Transverse colon (tissue), 4 donors: ENCODE results near the gene BAMBI. TPM values are rescaled to one million over a fixed set of nuclear protein-coding genes. Genes with fewer than 3 reads are reported as not detected.

Source experiments
- DNase-seq: peaks from one replicate; pipeline ENCODE4 v3.0.0-alpha.2; 2019
- H3K27ac ChIP-seq, 4 donors: fragments of 200-600 bp; sonication (generic); 2 replicates each; pipeline ENCODE4 v1.5.1; 2016 to 2018; ENCODE audit warnings: inconsistent platforms in 4 of 4
- H3K27me3 ChIP-seq: fragments of 200-600 bp; sonication (generic); 2 replicates; pipeline ENCODE4 v1.5.1; 2017; ENCODE audit warnings: inconsistent platforms
- H3K36me3 ChIP-seq, 4 donors: fragments of 200-600 bp; sonication (generic); 2 replicates each; pipeline ENCODE4 v1.5.1; 2017 to 2019; ENCODE audit warnings: inconsistent platforms in 4 of 4
- H3K4me1 ChIP-seq, 4 donors: fragments of 200-600 bp; sonication (generic); 2 replicates each; pipeline ENCODE4 v1.5.1; 2017 to 2020; ENCODE audit warnings: inconsistent platforms in 4 of 4
- H3K4me3 ChIP-seq, 4 donors: fragments of 200-600 bp; sonication (generic); 1 replicate in 1 of 4; 2 replicates in 3 of 4; pipeline versions ENCODE4 v1.5.1 to v1.6.1; 2017 to 2019; ENCODE audit warnings: inconsistent platforms in 4 of 4
- H3K9me3 ChIP-seq, 2 donors: fragments of 200-600 bp; sonication (generic); 2 replicates each; pipeline ENCODE4 v1.5.1; 2017 to 2019; ENCODE audit warnings: inconsistent platforms in 2 of 2
- CTCF ChIP-seq, 5 experiments: fragments of 200-600 bp in 3 of 5; fragments of 450-650 bp in 2 of 5; sonication (generic) in 3 of 5; IDR thresholded peaks; 1 replicate in 2 of 5; 2 replicates in 3 of 5; pipeline ENCODE4 v1.5.1; 2016 to 2017; ENCODE audit warnings: antibody characterized with exemption in 5 of 5, inconsistent platforms in 3 of 5, mild to moderate bottlenecking in 2 of 5, moderate library complexity in 1 of 5
- EP300 ChIP-seq: sonication (generic); formaldehyde crosslinking; IDR thresholded peaks from one replicate; pipeline ENCODE4 v1.6.1; 2017; ENCODE audit warnings: antibody characterized with exemption, low read depth
- POLR2A ChIP-seq: fragments of 450-650 bp; IDR thresholded peaks from one replicate; pipeline ENCODE4 v1.6.1; 2016; ENCODE audit warnings: antibody characterized with exemption, mild to moderate bottlenecking, moderate library complexity
- POLR2AphosphoS5 ChIP-seq, 3 donors: sonication (generic); formaldehyde crosslinking; IDR thresholded peaks; one replicate each; pipeline ENCODE4 v1.6.1; 2016; ENCODE audit warnings: antibody characterized with exemption in 3 of 3
- WGBS, 2 donors: methylation state at CpG; one replicate each; pipeline ENCODE4 v1.1.5; 2018; ENCODE audit warnings: low coverage in 1 of 2; 5-methylcytosine and 5-hydroxymethylcytosine counted together
- in situ Hi-C, 4 donors: fragments of 200-750 bp; cut with MboI; loops; one replicate each; pipeline versions ENCODE4 v1.15.0 to v1.15.1; 2017; ENCODE audit warnings: low sequenced_read_pairs in 3 of 4, low pct_ligation_motif_present in 1 of 4, low pct_unique_long_range_greater_than_20kb in 1 of 4
- intact Hi-C: fragments of 100-400 bp; cut with DNase I; formaldehyde crosslinking; loops from one replicate; pipeline ENCODE4 v1.15.1; 2023; ENCODE audit warnings: low total_unique reads
- total RNA-seq, 4 donors: library from RNA; depleted of rRNA; stranded (reverse); fragments of >200 nt; gene quantifications; one replicate each; pipeline ENCODE4 v1.1.0, GENCODE V29; 2016

BAMBI gene
- total RNA-seq, 4 donors from 2014 or later: 1.00 to 3.7 (median 1.2) TPM; not detected in 1

DNA sequence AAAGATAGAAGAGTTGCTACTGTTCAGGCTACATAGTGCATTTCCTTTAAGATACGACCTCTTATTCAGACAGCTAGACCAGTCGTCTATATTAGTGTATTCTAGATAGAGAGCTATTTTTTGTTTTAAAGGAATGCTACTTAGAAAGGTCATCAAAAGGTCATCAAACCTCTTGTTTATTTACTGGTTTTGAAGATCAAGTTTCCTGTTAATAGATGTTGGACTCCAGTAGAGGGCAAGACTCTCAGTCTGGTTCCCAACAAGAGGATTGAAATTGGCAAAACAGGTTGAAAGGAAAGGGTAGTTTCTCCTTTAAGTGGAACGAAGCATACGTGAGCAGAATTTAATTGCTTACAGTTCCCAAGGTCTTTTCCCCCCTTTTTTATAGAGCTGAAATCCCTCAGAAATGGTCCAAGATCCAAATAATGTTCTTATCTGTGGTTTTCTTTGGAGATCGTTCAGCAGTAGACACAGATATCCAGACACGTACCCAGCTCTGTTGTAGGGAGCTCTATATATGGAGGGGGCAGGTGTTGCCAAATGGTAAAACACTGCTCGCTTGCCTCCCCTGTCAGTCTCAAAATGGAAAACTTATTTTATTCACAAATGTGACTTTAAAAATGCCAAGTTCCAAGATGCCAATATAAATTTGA lies 37.2 kb downstream of the BAMBI start:
- TF ChIP-seq POLR2A (no peak), POLR2AphosphoS5 (IDR thresholded peaks at IDR 0.05) (no peak), EP300 (no peak)
- Histone ChIP-seq H3K9me3 (no peaks in the 10 kb centered on the region), H3K36me3 (no peaks in the 10 kb centered on the region), H3K27me3 (peaks cover 8% of the 10 kb centered on the region), H3K27ac (no peak overlapping the region), H3K4me1 (no peaks in the 10 kb centered on the region), H3K4me3 (no peak overlapping the region)
- intact Hi-C loops: no loop called here
- no peak for DNase-seq
- 73 to 78% methylated on average over 4 to 7 of the region's 7 CpGs for WGBS, 2 donors
- in situ Hi-C loops: no loop called here

GRCh38 chr10:28715246-28715645 lies 37.9 kb downstream of the BAMBI start:
- TF ChIP-seq POLR2A: no peak
- no peak for TF ChIP-seq EP300
- TF ChIP-seq POLR2AphosphoS5 (IDR thresholded peaks at IDR 0.05): no peak
- TF ChIP-seq CTCF (IDR thresholded peaks at IDR 0.05): no peak
- Histone ChIP-seq H3K27me3 (peaks cover 12% of the 10 kb centered on the region), H3K36me3 (no peaks in the 10 kb centered on the region), H3K9me3 (no peaks in the 10 kb centered on the region), H3K4me1 (no peaks in the 10 kb centered on the region), H3K27ac (no peak overlapping the region), H3K4me3 (no peak overlapping the region)
- in situ Hi-C loops (no loop called here), intact Hi-C loops (no loop called here)
- DNase-seq: no peak
- WGBS, 2 donors: 26 to 43% methylated on average over 3 to 4 of the region's 4 CpGs

DNA sequence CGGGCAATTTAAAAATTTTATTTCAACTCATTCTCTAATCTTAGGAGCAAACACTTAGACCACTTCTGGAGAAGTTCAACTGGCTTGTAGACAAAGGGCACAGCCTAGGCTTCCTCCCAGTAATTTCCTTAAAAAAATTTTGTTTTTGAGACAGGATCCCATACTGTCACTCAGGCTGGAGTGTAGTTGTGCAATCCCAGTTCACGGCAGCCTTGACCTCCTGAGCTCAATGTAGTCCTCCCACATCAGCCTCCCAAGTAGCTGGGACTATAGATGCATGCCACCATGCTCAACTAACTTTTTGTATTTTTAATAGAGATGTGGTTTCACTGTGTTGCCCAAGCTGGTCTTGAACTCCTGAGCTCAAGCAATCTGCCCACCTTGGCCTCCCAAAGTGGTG lies 38.4 kb downstream of the BAMBI start:
- peaks cover 17% of the 10 kb centered on the region for H3K27me3 ChIP-seq
- no peak overlapping the region for H3K27ac ChIP-seq
- no peaks in the 10 kb centered on the region for H3K36me3 ChIP-seq
- no peak for TF ChIP-seq CTCF (IDR thresholded peaks at IDR 0.05)
- TF ChIP-seq POLR2A: no peak
- no peak for TF ChIP-seq EP300
- TF ChIP-seq POLR2AphosphoS5 (IDR thresholded peaks at IDR 0.05): no peak
- H3K4me1 ChIP-seq: no peaks in the 10 kb centered on the region
- in situ Hi-C loops: no loop called here
- DNase-seq: no peak
- intact Hi-C loops: no loop called here
- H3K9me3 ChIP-seq: no peaks in the 10 kb centered on the region
- WGBS, 2 donors: 83 to 88% methylated on average over 2 of the region's 2 CpGs
- no peak overlapping the region for H3K4me3 ChIP-seq

DNA sequence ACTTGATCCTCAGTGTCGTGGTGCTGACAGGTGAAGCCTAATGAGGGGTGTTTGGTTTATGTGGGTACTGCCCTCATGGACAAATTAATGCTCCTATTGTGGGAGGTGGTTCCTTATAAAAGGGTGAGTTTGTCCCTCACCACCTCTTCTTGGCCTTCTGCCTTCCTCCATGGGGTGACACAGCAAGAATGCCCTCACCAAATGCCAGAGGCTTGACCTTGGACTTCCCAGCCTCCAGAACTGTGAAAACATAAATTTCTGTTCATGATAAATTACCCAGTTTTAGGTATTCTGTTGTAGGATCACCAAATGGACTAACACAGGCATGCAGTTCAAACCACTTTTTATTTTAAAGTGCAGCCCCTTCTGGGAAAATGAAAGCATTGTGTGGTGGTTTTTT lies 39.4 kb downstream of the BAMBI start:
- Histone ChIP-seq H3K4me1 (no peaks in the 10 kb centered on the region), H3K9me3 (no peaks in the 10 kb centered on the region), H3K27me3 (peaks cover 27% of the 10 kb centered on the region), H3K4me3 (no peak overlapping the region), H3K36me3 (no peaks in the 10 kb centered on the region), H3K27ac (no peak overlapping the region)
- in situ Hi-C loops: no loop called here
- no peak for DNase-seq
- TF ChIP-seq EP300 (no peak), CTCF (IDR thresholded peaks at IDR 0.05) (no peak), POLR2A (no peak), POLR2AphosphoS5 (IDR thresholded peaks at IDR 0.05) (no peak)
- intact Hi-C loops: no loop called here
- WGBS, 2 donors: 75 to 83% methylated on average over 1 of the region's 1 CpG
